ENCODE measurements around the gene BTBD10.

The BTBD10 gene

DNA sequence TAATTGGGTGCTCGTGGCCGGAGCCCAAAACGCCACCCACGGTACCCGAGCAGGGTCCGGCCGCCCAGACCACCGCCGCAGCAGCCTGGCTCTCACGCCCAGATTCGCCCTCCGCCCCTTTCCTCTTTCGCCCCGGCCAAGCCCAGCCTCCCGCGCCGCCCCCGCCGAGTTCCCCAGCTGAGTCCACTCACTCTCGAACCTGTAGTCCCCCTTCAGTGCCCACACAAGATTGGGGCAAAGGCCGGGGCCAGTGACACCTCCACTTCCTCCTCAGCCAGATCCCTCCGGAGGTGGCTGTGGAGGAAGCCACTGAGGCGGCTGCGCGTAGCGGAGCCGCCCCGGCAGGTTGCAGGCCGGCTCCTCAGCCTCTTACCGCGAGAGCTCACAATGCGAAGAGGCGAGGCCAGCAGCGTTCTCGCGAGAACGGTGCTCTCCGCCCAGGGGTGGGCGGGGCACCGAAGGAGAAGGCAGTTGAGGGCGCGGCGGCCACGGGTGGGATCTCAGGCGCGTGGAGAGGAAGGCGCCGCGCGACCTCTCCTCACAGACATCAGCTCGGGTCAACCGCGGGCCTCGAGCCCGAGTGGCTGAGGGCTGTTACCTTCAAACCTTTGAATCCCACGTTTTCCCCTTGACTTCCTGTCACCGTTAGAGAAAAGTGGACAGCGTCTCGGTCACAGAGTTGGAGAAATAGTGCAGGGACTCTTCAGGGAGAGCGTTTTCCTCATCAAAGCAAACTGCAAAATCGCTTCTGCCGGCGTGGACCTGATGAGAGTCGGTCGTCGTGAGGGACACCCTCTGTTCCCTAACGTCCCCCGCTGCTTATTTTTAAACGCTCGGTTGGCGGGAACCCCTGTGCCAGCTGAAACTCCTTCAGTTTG is at the start of gene BTBD10:
Gene BTBD10, minus strand, starts transcription at position 322 of the 878 bp plus-strand sequence. CDS start 18,098 bp downstream, outside the sequence.
- DNase-seq: peak; percentile 95

DNA sequence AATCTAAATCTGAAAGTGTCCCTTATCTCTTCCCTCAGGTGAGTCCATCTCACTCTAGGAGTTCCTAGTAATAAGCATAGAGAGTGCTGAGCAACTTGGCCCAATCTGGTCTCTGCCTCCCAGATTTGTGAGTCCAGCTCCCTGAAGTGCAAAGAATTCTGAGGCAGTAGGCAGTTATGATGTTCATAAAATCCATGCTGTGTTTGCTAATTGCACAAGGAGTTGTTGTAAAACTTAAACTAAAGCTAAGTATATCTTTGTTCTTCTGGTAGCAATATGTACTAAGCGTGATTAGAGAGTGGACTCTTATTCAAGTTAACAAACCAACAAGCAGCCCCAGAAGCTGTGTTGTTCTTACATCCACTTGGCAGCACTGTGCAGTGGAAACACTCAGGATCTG is 40.4 kb upstream of the BTBD10 start:
- no peak for DNase-seq

DNA sequence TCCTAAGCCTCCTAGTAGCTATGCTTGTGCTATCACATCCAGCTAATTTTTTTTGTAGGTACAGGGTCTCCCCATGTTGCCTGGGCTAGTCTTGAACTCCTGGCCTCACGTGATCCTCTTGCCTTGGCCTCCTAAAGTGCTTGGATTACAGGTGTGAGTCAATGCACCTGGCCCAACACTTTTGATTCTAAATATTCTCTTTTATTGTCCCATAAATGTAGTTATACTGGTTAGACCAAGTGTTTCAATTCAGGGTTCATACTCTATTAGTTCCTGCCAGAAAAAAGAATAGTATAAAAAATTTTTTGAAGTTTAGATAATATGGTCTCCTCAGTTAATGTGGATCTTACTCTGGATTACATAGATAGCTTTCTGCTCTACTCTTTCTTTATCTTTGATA is 39.5 kb upstream of the BTBD10 start:
- no peak for DNase-seq

DNA sequence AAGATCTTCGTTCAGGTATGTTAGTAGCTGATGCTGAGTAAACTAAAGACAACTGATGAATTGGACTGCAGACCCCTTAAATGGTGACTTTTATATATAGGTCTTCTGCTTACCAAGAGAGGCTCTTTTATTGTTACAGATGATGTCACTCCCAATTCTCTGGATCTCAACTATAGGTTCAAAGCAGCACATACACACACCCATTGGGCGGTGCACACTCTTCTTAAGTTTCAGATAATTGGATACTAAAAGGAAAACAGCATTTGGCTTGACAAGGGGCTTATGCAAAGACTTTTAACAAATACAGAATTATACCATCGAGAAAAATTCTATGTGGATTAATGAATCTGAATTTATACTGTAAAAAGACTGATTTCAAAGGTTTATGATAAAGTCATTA is 32.9 kb upstream of the BTBD10 start, which contains the start of gene PTH:
Gene PTH, minus strand, starts transcription at position 69 of the 400 bp plus-strand sequence. CDS start 3,142 bp downstream, outside the sequence.
- DNase-seq: no peak

DNA sequence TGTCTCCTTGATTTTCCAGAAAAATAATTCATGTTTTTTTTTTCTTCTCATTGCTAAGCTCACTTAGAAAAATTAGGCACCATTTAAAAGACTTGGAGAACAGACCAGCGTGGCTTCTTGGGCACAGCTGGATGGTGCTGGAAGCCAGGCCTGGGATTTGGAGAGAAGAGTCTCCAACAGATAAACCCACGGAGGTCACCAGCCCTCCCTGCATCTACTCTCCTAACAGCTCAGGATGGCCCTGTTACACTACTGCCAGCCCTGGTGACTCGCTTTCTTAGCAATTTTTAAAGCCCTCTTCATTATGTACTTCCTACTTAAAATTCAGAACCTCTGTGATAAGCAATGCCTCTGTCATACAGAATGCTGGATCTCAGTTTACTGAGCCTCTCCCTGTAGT is 31.0 kb upstream of the BTBD10 start:
- no peak for DNase-seq

DNA sequence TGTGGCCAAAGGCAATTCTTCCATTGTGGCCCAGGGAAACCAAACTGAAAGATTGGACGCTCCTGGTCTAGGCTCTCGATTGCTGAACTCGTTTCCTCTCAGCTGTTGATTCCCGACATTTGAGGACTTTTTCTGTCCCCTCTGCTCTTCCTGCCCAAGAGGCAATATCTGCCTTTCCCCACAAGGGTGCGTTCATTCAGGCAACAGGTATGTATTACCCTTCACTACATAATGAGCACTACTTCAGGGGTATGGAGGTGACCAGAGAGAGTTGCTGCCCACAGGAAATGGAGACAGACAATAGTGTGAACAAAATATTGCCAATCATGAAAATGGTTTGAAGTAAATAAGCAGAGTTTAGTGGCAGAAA is 24.6 kb upstream of the BTBD10 start:
- no peak for DNase-seq

DNA sequence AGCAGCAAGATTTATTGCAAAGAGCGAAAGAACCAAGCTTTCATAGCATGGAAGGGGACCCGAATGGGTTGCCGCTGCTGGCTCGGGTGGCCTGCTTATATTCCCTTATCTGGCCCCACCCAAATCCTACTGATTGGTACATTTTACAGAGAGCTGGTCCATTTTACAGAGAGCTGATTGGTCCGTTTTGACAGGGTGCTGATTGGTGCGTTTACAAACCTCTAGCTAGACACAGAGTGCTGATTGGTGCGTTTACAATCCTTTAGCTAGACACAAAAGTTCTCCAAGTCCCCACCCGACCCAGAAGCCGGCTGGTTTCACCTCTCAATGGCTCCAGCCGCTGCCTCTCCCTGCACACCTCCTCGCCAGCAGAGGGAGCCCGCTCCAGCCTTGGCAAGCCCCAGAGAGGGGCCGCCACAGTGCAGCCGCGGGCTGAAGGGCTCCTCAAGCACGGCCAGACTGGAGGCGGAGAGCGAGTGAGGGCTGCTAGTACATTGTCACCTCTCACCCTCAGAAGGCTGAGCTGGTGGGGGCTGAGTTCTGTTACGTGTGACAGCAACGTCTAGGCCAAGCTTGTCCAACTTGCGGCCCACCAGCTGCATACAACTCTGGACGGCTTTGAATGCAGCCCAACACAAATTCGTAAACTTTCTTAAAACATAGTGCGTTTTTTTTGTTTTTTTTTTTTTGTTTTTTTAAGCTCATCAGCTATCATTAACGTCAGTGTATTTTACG is 24.1 kb upstream of the BTBD10 start:
- no peak for DNase-seq

DNA sequence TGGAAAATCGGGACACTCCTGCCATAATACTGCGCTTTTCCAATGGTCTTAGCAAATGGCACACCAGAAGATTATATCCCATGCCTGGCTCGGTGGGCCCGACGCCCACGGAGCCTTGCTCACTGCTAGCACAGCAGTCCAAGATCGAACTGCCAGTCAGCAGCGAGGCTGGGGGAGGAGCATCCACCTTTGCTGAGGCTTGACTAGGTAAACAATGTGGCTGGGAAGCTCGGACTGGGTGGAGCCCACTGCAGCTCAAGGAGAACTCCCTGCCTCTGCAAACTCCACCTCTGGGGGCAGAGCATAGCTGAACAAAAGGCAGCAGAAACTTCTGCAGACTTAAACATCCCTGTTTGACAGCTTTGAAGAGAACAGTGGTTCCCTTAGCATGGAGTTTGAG is 17.2 kb upstream of the BTBD10 start:
- DNase-seq: no peak

DNA sequence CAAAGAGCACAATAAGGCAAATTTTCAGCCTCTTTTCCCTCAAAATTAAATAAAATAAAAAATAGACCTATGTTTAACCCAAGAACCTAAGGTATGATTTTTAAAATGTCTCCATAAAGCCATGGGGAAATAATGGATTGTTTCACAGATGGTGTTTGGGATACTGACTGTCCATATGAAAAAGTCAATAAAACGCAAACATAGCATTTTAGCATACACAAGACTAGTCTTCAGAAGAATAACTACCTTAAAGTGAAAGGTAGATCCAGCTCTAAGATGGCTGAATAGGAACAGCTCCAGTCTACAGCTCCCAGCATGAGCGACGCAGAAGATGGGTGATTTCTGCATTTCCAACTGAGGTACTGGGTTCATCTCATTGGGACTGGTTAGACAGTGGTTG is 16.7 kb upstream of the BTBD10 start:
- DNase-seq: no peak

DNA sequence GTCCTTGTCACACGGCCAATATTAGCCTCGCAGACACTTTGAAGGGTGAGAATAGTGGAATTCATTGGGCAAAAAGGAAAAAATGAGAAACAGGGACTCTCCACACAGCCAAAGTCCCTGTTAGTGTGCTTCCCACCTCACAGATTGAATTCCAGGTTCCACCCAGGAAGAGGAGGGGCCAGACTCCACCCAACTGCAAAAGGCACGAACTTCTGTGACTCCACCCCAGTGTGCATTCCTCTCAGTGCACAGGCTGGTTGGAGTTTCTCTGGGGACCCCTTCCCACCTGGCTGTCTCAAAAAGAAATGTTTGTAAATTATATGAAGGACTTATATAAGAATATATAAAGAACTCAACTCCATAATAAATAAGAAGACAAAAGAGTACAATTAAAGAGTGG is 12.1 kb upstream of the BTBD10 start:
- DNase-seq: no peak

DNA sequence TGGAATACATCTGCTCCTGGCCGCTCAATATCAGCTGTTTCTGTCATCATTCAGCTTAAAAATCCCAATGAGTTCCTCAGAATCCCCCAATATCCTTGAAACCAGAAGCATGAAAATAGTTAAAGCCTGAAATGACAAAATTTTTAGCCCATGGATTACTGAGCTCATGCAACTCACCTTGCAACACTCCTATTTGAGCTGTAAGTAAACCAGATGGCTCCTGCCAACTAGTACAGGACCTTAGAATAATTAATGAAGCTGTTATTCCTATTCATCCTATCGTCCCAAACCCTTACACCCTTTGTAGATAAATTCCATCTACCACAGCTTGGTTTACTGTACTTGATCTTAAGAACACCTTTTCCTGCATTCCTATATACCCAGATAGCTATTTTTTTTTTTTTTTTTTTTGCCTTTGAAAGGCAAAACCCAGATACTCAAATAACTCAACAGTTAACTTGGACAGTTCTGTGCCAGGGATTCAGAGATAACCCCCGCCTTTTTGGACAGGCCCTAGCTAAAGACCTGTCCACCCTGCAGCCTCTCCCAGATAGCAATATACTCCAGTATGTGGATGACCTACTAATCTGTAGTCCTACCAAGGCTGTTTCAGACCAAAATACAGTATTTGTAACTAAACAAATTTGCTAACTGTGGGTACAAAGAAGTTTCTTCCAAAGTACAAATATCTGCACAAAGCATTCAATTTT is 10.1 kb upstream of the BTBD10 start:
- no peak for DNase-seq

DNA sequence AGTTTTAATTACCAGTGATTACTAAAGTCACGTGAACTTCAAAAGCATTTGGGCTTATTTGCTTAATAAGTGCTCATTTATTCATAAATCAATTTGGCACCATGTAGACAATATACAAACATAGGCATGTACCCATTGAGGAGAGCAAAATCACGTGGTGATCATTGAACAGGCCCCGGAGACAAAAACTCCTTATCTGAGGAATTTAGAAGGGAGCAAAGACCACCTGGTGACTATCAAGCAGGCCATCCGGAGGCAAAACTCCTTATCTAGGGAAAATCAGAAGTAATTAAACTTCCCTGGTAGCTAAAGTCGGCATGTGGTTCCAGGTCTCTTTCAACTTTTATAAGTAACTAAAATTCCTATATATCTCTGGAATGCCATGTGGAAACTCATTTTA is 5.7 kb upstream of the BTBD10 start:
- DNase-seq: no peak

DNA sequence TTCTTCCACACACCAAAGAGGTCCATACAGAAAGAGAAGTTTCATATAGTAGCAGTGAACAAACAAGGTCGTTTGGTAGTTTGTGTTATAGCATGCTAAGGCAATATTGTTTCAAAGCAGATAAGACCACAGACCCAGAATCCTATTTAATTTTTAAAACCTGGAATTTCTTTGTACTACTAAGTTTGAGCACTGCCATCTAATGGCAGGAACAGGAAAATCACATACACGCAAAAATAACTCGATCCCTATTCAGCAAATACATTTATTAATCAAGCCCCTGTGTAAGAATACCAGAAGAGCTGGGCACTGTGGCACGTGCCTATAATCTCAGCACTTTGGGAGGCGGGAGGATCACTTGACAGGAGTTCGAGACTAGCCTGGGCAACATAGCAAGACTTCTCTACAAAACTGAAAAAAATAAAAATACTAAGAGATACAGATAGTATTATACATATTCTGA is 2.9 kb upstream of the BTBD10 start:
- DNase-seq: no peak

DNA sequence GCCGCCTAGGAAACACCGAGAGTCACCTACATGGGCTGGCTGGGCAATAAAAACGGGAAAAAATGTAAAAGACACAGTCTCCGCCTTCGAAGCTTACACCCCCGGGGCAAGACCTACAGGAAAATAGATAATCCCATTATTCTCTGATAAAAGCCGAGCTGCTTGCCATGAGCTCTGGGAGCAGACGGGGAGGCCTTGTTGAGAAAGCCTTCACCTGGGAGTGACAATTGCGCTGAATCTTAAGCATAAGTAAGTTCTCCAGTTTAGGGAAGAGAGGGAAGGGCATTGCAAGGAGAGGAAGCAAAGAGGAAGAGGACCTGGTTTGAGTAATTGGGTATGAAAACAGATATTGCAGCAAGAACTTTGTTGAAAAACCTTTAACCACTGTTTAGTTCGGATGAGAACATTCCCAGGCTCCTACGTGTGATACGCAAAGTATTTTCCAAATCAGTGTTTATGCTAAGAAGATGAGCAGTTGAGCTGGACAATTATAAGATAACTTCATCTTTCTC is 813 bp upstream of the BTBD10 start:
- no peak for DNase-seq

DNA sequence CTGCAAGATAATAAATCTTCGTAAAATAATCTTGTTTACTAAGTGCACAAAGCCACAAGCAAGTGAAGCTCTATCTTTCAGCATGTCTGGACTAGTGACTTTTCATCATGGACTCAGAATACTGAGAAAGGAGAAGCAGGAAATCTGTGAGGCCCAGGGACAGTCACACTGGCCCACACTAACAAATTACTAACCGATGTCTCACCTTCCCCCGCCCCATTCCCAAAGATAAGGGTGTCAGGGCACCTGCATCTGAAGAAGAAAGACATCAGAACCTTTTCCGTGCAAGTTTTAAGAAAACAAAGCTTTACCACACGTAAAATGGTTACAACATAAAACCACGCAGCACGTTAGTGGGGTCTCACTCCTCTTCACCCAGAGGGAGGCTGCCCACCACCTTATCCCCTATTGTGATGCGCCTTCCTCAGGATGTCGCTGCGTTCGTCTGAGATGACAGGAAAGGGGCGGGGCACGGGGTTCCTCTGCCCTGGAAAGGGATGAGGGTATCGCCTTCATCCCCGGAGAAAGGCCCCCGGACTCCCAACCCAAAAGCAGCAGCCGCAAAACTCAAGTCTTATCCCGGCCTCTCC is 616 bp downstream of the BTBD10 start:
- no peak for DNase-seq

DNA sequence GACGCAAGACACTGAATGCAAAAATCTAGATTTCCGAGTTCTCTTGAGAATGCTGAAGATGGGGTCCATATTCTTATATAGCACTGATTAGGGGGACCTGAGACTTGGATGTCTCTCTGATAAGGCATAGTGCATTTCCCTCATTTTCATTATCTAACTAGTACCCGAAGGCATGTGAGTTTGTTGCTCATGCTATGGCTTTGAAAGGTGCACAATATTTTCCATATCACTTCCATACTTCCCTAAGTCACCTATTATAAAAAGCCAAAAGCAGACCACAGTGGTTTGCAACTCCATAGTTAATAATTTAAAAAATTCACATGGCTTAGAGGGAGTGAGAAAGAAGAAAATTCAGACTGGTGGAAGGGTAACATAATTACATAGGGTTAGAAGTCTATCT is 1.7 kb downstream of the BTBD10 start:
- DNase-seq: no peak

DNA sequence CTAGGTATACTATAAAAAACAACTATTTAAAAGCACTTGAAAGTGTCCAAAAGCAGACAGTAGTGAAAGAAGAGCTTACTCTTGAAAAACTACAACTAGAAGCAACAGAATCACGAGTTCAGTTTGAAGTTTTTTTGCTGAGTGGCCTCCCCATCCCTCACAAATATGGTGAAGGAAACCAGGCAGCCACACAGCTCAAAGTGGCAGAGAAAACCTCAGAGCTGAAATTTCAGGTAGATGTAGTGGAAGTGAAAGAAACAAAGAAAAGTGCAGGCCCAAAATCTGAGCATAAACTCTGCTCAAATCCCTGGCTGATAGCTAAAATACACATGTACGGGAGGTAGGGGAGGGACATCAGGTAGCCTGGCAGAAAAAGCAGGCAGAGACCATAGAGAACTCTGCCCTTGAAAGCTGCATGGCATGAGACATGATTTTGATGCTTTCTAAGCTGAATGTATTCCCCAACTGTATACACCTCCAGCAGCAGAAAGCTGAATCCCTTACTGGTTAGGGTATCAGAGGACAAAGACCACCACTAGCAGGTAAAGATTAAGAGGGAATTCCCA is 12.1 kb downstream of the BTBD10 start:
- DNase-seq: no peak

DNA sequence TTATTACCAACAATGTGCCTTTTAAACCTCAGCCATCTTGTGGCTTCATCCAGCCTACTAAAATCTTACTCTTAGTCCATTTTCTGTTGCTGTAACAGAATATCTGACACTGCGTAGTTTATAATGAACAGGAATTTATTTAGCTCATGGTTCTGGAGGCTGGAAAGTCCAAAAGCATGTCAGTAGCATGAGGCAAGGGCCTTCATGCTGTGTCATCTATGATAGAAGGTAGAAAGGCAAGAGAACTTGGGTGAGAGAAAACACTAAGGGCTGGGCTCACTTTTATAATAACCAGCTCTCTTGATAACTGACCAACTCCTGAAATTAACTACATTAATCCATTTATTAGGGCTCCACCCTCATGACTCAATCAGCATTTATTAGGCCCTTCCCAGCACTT is 13.5 kb downstream of the BTBD10 start:
- DNase-seq: no peak

DNA sequence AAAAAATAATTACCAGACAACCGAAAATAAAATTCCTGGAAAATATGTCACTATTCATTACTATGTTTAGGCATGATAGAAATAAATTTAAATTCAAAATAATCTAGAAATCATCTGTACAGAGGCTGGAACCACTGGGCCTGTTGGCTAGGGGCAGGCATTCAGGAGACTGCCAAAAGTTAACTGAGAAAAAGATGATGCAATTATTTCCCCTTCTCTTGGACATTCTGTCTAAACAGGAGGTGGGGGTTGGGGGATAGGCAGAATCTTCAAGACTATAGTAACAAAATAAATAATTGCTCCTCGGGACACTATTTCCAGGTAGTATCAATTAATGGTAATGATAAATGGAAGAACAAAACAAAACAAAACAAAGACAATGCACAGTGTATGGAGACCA is 14.1 kb downstream of the BTBD10 start:
- DNase-seq: peak; percentile 34

DNA sequence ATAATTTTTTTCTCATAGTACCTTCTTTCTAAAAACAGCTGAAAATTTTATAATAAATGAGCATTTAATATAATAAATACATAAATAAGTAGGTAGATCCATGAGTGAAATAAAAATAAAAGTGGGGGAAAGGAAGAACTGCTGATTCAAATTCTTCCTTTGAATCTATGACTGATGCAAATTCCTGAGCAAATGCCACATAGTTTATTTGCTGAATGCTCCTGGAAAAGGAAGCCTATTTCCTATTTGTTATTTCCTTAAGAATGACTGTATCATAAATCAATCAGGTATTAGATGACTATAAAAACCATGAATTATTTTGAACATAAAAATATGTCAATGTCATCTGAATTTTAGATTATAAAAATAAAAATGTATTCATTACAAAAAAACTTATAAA is 16.6 kb downstream of the BTBD10 start:
- no peak for DNase-seq

DNA sequence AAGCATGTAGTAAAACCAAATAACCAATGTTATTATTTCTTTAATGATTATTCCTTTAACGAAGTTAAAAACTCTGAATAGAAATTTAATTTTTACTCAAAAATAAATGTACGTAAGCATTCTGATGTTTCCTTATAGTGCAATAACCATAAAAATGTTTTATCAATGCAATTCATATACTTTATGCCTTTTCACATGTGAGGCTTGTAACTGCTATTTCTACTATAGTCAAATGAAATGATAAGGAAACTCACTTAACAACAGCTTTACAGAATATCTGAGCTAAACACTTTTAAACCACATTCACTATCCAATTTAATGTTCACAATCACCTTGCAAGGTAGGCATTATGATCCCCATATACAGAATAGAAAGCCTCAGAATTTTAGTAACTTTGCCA is 17.4 kb downstream of the BTBD10 start:
- no peak for DNase-seq

DNA sequence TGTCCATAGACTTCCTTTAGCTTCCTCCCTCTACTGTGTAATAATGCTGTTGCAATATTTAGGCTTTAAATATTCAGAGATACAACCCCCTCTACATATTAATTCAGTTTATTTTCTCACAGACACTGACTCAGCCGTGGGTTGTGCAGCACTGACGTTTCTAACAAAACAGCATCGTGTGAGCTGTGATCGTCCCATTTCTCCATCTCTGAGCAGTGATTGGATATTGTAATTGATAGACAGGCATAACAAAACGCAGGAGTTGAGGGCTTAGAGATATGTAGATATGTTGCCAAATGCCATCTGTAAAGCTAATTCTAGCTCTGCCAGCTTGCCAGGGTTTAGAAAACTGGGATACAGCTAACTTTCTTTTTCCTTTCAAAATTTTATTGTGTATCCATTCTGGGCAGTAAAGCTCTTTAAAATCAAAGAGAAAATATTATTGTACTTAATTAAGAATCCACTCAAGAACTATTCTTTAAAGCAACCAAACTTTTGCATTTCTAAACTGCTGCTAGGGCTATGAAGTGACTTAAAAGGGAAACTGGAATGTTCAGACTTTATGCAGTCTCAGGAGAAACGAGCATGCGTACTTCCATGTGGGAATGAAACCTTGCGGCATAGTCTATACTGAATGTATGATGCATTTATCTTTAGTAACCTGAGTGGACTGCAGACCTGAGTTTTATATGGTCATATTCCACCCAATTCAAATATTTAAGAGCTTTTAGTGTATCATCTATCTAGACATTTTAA is 22.7 kb downstream of the BTBD10 start:
- DNase-seq: peak; percentile 47
